Upper lobe of right lung (tissue), 1 donor: ENCODE data around the gene FADS1. TPM values are rescaled to one million over a fixed set of nuclear protein-coding genes. Genes with fewer than 3 reads are reported as not detected.

ENCODE experiments used
- ATAC-seq: fragments of 200-7000 bp; cut with Tn5 transposase; one replicate; pipeline ENCODE4 v1.9.1; 2020; ENCODE audit warnings: mild to moderate bottlenecking, moderate library complexity
- DNase-seq: peaks from one replicate; pipeline ENCODE4 v3.0.0-alpha.2; 2020
- H3K27ac ChIP-seq: fragments of 200-600 bp; one replicate; pipeline ENCODE4 v1.8.0; 2022
- H3K27me3 ChIP-seq: fragments of 200-600 bp; one replicate; pipeline ENCODE4 v1.8.0; 2022; ENCODE audit warnings: mild to moderate bottlenecking
- H3K36me3 ChIP-seq: fragments of 200-600 bp; one replicate; pipeline ENCODE4 v1.8.0; 2022
- H3K4me1 ChIP-seq: fragments of 200-600 bp; one replicate; pipeline ENCODE4 v1.8.0; 2022
- H3K4me3 ChIP-seq: fragments of 200-600 bp; one replicate; pipeline ENCODE4 v1.8.0; 2022; ENCODE audit warnings: mild to moderate bottlenecking
- H3K9me3 ChIP-seq: fragments of 200-600 bp; one replicate; pipeline ENCODE4 v1.8.0; 2022
- intact Hi-C: fragments of 100-400 bp; cut with DNase I; formaldehyde crosslinking; loops from one replicate; pipeline ENCODE4 v1.11.0; 2022
- total RNA-seq: library from RNA; stranded (reverse); fragmentation: NEBNext Ultra II Directional; extraction: Animal tissue kit (Norgen Biotek cat#: 25700); gene quantifications from one replicate; pipeline ENCODE4 v1.2.1, GENCODE V29; 2021
- TF ChIP-seq, protein P1 (sequence below): fragments of 200-600 bp; IDR thresholded peaks from one replicate; pipeline ENCODE4 v1.8.0; 2022; ENCODE audit warnings: antibody characterized with exemption
- donor health status: DM: no; HTN: yes; CAD: no; lungs with severe emphysema.

FADS1 gene
- total RNA-seq, 1 donor from 2014 or later = 68.0 TPM

GRCh38 chr11:61782299-61782698, 34.5 kb downstream of the FADS1 start:
- ATAC-seq (no peak), DNase-seq (peak; percentile 33)
- no peaks in the 10 kb centered on the region for H3K9me3 ChIP-seq
- H3K36me3 ChIP-seq = peaks cover 29% of the 10 kb centered on the region
- no peaks in the 10 kb centered on the region for H3K27me3 ChIP-seq
- intact Hi-C loops = loop anchor here (10.0 kb wide), 1 partner anchor 303 kb away; no protein-coding TSS in a partner anchor
- no peak overlapping the region for H3K27ac ChIP-seq
- peaks cover under 1% of the 10 kb centered on the region for H3K4me1 ChIP-seq
- H3K4me3 ChIP-seq = no peak overlapping the region
- TF ChIP-seq, protein P1, sequence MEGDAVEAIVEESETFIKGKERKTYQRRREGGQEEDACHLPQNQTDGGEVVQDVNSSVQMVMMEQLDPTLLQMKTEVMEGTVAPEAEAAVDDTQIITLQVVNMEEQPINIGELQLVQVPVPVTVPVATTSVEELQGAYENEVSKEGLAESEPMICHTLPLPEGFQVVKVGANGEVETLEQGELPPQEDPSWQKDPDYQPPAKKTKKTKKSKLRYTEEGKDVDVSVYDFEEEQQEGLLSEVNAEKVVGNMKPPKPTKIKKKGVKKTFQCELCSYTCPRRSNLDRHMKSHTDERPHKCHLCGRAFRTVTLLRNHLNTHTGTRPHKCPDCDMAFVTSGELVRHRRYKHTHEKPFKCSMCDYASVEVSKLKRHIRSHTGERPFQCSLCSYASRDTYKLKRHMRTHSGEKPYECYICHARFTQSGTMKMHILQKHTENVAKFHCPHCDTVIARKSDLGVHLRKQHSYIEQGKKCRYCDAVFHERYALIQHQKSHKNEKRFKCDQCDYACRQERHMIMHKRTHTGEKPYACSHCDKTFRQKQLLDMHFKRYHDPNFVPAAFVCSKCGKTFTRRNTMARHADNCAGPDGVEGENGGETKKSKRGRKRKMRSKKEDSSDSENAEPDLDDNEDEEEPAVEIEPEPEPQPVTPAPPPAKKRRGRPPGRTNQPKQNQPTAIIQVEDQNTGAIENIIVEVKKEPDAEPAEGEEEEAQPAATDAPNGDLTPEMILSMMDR = no peak

- peaks cover 22% of the 10 kb centered on the region for H3K36me3 ChIP-seq
- DNase-seq (peak; percentile 44), ATAC-seq (no peak)
- H3K9me3 ChIP-seq = no peaks in the 10 kb centered on the region
- intact Hi-C loops = loop anchor here (10.0 kb wide), 1 partner anchor 303 kb away; no protein-coding TSS in a partner anchor
- no peak overlapping the region for H3K27ac ChIP-seq
- H3K27me3 ChIP-seq = no peaks in the 10 kb centered on the region
- no peak overlapping the region for H3K4me3 ChIP-seq
- peaks cover 3% of the 10 kb centered on the region for H3K4me1 ChIP-seq
- TF ChIP-seq, protein P1 = no peak
Measured at GRCh38 chr11:61781585-61781984, 35.2 kb downstream of the FADS1 start.

- no peaks in the 10 kb centered on the region for H3K27me3 ChIP-seq
- peaks cover 3% of the 10 kb centered on the region for H3K4me1 ChIP-seq
- no peak overlapping the region for H3K4me3 ChIP-seq
- intact Hi-C loops = loop anchor here (10.0 kb wide), 1 partner anchor 304 kb away; no protein-coding TSS in a partner anchor
- ATAC-seq = no peak
- peaks cover 12% of the 10 kb centered on the region for H3K36me3 ChIP-seq
- H3K27ac ChIP-seq = no peak overlapping the region
- DNase-seq = peak; percentile 57
- TF ChIP-seq, protein P1 = no peak
- no peaks in the 10 kb centered on the region for H3K9me3 ChIP-seq
Measured at GRCh38 chr11:61780581-61781162, 36.1 kb downstream of the FADS1 start.

GRCh38 chr11:61779666-61780525, 36.9 kb downstream of the FADS1 start:
- H3K4me1 ChIP-seq = peaks cover 3% of the 10 kb centered on the region
- H3K27me3 ChIP-seq = no peaks in the 10 kb centered on the region
- H3K4me3 ChIP-seq = no peak overlapping the region
- DNase-seq (no peak), ATAC-seq (no peak)
- H3K36me3 ChIP-seq = peaks cover 6% of the 10 kb centered on the region
- TF ChIP-seq, protein P1 = no peak
- H3K27ac ChIP-seq = no peak overlapping the region
- H3K9me3 ChIP-seq = no peaks in the 10 kb centered on the region
- intact Hi-C loops = loop anchor here (10.0 kb wide), 1 partner anchor 305 kb away; no protein-coding TSS in a partner anchor

- TF ChIP-seq, protein P1 = no peak
- Histone ChIP-seq H3K4me1 (peaks cover 3% of the 10 kb centered on the region), H3K36me3 (peaks cover under 1% of the 10 kb centered on the region), H3K27me3 (no peaks in the 10 kb centered on the region), H3K9me3 (no peaks in the 10 kb centered on the region), H3K4me3 (no peak overlapping the region), H3K27ac (no peak overlapping the region)
- intact Hi-C loops = no loop called here
- DNase-seq (no peak), ATAC-seq (no peak)
Measured at GRCh38 chr11:61778920-61779650, 37.7 kb downstream of the FADS1 start.
